MM.1S (cell line): ENCODE measurements around the gene FA2H.

Experiments used
- CTCF ChIP-seq: fragments of 300-600 bp; sonication (generic); IDR thresholded peaks from 2 replicates; pipeline ENCODE4 v1.5.1; 2016; ENCODE audit warnings: antibody characterized with exemption, low read length, mixed read lengths
- EZH2 ChIP-seq: fragments of 300-600 bp; sonication (generic); optimal IDR thresholded peaks from 2 replicates; pipeline ENCODE3; 2017; ENCODE audit warnings: low read depth, mild to moderate bottlenecking, antibody characterized with exemption, low read length, mixed read lengths

- TF ChIP-seq CTCF = no peak
- TF ChIP-seq EZH2 = no peak
Observed at GRCh38 chr16:74811911-74812310, 37.3 kb upstream of the FA2H start.
